GM18909 (cell line): Measurements from ENCODE around the gene OR5K4.

Experiments
- ATAC-seq: cut with Tn5 transposase; IDR thresholded peaks from one replicate; pipeline ENCODE4 v1.9.1; 2021; ENCODE audit warnings: mild to moderate bottlenecking; ENCODE audit not compliant: unreplicated experiment, poor library complexity

OR5K4 gene, protein sequence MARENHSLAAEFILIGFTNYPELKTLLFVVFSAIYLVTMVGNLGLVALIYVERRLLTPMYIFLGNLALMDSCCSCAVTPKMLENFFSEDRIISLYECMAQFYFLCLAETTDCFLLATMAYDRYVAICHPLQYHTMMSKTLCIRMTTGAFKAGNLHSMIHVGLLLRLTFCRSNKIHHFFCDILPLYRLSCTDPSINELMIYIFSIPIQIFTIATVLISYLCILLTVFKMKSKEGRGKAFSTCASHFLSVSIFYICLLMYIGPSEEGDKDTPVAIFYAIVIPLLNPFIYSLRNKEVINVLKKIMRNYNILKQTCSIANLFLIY

DNA sequence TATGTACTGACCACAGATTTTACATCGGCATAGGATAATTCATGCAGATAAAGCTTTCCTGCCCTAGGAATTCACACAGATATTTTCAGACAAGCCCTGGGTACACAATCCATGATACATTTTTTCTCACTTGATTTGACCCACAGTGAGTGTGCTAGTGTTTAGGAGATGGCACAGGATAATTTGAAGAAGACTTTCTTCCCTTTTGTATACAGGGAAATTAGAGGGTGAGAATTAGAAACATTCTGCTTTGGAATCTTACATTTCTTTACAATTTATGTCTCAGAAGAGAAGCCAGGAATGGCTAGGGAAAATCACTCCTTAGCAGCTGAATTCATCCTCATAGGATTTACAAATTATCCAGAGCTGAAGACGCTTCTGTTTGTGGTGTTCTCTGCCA is at the start of gene OR5K4:
OR5K4 (plus strand) TSS at position 301 of the 400 bp plus-strand sequence; CDS start at position 301, 0 bp downstream.
- no peak for ATAC-seq

DNA sequence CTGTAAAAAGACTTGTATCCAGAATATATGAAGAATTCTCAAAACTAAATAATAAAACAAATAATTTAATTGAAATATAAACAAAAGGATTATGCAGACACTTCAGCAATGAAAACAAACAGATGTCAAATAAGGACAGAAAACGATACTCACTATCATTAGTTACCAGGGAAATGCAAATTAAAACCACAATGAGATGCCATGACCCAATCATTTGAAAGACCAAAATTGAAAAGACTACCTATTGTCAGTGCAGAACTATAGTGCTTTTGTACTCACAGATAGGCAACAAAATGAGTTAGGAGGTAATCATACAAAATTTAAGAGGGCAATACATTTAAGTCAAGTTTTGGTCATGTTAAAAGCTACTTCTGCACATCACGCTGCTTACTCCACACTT is 31.6 kb upstream of the OR5K4 start:
- ATAC-seq = peak; percentile 50

DNA sequence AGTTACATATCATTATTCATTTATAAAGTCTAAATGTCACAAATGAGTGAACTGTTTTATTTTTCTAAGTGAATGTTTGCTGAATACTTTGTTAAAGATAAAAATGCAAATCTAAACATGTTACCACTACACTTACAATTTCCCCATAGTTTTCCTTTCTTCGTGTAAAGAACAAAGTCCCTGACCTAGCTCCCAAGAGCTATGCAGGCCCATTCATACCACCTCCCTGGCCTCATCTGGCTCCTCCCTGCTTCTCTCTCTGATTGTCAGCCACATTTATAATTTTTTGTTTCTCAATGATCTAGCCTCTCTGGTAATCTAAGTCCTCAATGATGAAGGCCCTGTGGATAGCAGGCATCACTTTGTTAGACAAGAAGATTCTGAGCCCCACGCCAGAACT is 31.0 kb upstream of the OR5K4 start:
- ATAC-seq = no peak

DNA sequence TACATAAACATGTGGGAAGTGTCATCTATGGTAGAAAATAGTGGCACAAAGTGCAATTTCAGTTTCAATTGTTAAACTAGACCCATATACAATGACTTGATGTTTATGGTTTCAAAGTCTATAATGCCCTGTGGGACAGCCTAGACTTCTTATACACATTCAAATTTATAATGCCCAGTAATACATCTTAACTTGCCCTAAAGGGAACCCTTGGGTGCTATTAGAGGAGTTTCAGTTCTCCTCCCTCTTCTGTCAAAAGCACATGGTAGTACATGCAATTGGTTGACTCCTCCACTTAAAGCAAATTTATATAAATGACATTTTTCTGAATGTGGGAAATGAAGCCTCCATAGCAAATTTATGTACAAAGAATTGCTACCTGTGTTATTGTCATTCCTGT is 30.2 kb upstream of the OR5K4 start:
- ATAC-seq = no peak

DNA sequence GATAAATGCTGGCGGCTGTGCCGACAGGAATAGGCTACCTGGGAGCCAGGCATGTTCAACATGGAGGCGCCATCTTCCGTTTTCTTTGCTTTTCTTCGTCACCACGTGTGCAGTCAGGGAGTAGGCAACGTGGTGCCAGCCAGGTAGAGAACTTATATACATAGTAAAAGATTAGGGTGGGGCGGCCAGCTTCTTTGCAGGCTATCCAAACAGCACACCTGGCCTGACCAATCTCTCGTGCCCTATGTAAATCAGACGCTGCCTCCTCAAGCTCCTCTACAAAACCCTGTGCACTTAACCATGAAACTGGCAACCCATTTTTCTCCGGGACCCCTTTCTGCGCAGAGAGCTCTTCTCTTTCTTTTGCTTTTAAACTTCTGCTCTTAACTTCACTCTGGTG is 28.6 kb upstream of the OR5K4 start:
- ATAC-seq = no peak

DNA sequence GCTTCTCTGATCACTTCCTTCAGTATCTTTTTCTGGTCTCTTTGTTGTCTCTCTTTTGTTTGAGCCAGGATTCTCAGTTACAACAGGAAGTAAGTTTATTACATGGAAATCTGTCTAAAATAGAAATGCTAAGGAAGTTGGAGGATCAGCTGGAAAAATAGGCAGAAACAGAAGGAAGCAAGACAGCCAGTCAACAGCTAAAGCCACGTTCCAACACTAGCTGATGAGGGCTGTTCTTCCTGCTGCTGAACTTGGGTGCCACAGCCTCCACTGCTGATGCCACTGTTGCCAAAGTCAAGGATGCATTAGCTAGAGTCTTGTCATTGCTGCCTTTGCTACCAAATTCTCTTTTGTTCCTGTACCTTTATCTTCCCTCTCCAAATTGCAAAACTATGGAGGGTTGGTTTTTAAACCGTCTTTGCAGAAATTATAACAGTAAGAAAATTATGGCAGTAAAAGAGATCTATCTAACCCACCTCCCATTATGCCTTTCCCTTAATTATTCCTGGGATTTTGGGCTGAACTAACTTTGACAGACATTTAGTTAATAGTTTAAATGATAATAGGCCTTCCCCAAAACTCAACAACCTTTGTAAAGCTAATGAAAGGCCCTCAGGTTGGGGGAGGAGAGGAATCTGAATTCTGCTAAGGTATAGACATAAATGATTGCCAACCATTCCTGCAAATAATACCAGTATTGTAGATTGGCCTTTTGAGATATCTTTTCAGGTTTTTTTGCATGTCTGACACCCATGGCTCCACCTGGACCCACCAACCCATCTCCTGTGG is 27.4 kb upstream of the OR5K4 start:
- no peak for ATAC-seq

DNA sequence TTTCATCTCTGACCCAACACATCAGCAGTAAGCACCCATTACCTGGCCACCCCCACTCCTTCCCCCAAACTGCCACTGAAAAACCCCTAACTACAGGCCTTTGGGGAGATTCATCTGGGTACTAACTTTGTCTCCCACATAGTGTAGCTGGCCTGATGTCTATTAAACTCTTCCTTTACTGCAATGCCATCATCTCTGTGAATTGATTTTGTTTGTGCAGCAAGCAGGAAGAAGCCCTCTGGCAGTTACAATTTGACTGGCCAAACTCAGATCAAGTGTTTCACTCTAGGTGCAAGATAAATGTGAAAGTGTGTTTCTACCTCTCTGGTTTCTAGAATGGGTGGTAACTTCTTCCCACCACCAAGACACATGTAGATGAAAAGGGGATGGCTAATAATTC is 26.7 kb upstream of the OR5K4 start:
- ATAC-seq = peak; percentile 62

DNA sequence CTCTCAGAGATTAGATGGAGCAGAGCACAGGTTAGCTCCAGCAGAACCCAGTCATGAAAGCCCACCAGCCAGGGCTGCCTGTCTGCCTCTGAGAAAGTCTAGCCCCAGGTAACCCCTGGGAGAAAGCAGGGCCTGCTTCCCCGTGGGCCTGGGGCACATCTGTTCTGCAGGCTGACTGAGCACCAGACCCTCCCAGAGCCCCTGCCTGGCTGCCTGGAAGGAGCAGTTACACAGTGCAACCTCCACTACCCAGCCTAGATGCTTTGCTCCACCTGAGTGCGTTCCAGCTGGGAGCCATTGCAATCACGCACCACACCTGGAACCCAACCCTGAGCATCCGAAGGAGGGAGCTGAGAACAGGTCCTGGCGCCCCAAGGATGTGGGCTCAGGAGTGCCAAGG is 24.7 kb upstream of the OR5K4 start:
- no peak for ATAC-seq

DNA sequence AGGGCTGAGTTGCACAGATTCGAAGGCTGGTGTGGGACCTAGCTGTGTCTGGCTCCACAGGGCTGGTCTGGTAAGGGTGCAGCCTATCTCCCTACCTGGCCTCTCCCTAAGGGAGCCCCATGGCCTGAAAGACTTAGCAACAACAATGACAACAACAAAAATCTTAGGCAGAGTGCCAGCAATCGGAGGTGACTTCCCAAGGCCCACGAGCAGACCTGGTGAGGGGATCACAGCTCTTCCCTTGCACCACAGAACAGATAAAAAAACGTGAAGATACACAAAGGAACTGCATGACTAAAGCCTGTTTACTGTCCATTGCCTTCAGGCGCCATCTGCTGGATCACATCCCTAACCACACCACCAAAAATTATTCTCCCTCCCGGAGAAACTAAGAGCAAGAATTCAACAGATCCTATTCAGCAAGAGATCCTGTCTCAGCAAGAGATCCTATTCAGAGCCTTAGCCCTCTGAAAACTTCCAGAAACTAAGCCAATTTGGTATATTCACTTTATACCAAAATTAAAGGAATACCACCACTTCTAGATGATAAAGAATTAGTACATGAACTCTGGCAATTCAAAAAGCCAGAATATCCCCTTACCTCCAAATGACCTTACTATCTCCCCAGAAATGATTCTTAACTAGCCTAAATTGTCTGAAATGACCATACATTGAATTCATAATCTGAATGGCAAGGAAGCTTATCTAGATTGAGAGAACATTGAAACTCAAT is 24.1 kb upstream of the OR5K4 start:
- peak; percentile 64 for ATAC-seq

DNA sequence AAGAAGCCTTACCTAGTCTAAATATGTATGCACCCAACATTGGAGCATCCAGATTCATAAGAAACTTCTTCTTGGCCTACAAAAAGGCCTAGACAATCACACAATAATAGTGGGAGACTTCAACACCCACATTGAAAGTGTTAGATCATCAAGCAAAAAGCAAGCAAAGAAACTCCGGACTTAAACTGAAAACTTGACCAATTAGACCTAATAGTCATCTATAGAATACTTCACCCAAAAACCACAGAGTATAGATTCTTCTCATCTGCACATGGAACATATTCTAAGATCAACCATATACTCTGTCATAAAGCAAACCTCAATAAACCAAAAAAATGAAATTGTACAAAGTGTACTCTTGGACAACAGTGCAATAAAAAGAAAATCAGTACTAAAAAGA is 22.3 kb upstream of the OR5K4 start:
- no peak for ATAC-seq

DNA sequence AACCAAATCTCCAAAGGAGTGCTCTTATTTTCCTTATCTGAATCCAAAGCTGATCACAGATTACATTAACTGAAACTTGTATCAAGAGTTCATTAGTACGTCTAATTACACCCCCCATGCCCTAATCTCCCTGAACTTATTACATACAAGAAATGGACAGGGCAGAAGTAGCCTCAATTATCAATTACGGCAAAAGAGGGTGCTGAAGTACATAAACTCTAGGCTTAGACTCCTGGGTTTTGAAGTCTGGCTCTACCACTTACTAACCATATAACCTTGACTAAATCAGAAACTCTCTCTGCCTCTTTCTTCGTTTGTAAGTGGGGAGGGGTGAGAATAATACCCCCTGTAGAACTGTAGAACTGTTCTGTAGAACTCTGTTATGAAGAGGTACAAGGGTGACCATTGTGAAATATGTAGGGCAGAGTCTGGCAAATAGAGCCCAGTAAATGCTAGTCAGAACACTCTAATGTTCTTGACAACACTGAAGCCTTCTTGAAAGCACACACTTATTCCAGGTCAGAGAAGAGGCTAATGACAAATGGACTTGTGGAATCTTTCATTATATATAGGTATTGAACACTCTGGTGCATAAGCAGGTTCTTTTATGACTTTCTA is 19.6 kb upstream of the OR5K4 start:
- peak; percentile 62 for ATAC-seq

DNA sequence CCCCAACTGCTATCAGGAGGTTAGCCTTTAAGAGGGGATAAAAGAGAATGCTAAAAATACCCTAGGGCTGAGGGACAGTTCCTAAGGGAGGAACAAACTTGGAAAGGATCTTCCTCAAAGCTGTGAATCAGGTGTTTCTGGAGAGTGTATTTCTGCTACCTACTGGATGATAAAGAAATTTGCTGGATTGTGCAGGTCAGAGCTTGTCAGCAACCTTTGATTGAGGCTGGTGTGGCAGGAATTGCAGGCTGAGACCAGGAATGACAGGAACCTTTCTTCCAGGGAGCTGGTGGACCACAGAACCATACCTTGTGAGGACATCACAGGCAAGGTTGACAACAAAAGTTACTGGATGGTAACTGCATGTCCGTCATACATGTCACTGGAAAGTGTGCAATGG is 14.6 kb upstream of the OR5K4 start:
- ATAC-seq = no peak

DNA sequence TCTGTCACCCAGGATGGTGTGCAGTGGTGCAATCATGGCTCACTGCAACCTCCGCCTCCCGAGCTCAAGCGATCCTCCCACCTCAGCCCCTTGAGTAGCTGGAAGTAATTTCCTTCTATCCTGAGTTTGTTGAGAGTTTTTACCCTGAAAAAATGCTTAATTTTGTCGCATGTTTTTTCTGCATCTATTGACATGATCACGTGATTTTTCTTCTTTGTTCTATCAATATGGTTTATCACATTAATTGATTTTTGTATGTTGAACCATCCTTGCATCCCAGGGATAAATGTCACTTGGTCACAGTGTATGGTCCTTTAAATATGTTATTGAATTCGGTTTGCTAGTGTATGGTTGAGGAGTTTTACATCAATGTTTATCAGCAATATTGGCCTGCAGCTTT is 11.9 kb upstream of the OR5K4 start:
- ATAC-seq = no peak

DNA sequence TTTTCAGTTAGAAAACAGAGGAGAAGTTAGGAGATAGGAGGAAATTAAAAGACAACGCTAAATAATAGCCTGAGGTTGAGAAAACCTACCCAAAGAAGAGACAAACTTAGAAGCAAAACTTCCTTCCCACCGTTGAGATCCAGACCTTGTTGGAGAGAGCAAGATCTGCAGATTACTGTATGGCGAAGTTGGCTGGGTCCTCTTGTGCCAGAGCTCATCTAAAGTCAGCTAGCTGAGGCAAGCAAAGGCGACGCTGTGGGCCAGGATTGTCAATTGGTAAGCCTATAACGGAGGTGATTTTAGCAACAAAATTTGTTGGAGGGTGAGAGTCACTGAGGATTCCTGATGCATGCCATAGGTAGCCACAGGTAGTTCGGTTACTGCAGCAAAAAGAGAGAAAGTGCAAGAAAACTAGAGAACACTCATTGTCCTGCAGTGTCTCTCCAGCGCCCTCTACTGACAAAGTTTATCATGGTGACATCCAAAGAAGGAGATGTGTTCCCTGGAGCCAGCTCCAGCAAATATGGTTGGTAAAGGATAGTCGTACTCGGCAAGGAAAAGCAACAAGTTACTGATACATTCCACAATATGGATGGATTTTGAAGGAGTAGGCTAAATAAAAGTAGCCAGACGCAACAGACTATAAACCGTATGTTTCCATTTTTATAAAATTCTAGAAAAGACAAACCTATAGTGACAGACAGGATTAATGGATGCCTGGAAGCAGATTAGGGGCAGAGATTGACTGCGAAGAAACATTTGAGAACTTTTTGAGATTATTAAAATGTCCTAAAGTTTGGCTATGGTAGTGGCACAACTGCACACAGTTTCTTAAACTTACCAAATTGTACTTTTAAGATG is 9.8 kb upstream of the OR5K4 start:
- ATAC-seq = peak; percentile 64

DNA sequence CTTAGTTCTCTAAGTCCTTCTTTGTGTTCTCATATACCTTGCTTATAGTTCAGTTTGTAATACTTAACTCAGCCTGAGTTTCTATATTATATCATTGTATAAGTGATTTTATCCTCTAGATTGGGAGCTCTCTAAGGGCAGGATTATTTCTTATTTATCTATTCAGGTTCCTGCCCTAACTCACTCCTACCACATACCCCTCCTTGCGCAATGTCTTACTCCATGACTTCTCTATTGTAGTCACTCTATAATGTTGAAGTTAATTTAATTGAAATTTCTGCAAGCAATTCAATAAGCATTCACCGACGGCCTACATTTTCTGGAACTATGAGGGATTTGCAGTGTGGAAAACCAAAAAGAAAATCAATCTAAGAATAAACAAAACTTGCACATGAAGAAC is 3.6 kb upstream of the OR5K4 start:
- ATAC-seq = no peak

DNA sequence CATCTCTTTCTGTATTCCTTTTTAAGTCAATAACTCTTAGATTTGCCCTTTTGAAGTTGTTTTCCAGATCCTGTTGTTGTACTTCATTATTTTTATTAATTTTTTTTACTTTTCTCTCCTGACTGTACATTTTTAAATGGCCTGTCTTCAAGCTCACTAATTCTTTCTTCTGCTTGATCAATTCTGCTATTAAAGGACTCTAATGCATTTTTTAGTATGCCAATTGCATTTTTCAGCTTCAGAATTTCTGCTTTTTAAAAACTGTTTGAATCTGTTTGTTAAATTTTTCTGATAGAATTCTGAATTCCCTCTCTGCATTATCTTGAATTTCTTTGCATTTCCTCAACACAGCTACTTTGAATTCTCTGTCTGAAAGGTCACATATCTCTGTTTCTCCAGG is 5.6 kb downstream of the OR5K4 start:
- ATAC-seq = no peak

DNA sequence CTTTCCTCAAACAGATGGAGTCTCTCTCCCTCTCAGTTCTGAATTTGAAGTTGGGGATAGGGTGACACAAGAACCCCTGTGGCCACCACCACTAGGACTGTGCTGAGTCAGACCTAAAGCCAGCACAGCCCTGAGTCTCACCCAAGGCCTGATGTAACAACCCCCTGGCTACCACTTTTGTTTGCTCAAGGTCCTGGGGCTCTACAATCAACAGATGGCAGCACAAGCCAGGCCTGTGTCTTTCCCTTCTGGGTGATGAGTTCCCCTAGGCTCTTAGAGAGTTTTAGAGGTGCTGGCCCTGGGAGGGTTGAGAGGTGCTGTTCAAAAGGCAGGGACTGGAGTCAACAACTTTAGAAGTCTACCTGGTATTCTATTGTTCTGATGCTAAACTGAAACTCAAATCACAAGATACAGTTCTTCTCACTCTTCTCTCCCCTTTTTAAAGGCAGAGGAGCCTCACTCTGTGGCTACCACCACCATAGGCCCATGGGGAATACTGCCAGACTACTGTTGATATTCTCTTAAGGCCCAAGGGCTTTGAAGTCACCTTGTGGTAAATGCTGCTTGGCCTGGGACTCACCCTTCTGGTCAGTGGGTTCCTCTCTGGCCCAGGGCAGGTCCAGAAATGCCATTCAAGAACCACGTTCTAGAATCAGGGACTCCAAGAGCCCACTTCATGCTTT is 6.5 kb downstream of the OR5K4 start:
- ATAC-seq = peak; percentile 81

DNA sequence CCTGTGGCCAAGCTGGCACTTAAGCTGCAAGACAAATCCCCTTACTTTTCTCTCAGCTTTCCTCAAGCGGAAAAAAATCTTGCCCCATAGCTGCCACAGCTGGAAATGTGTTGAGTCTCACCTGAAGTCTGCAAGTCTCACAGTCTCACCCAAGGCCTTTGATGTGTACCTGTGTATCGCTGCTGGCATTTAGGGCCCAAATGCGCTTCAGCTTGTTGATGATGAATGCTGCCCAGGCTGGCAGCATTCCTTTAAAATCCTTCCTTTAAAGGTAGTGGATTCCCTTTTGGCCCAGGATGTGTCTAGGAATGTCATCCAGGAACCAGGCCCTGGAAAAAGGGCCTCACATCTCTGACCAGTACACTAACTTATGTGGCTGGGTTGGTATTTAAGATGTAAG is 7.0 kb downstream of the OR5K4 start:
- ATAC-seq = no peak

DNA sequence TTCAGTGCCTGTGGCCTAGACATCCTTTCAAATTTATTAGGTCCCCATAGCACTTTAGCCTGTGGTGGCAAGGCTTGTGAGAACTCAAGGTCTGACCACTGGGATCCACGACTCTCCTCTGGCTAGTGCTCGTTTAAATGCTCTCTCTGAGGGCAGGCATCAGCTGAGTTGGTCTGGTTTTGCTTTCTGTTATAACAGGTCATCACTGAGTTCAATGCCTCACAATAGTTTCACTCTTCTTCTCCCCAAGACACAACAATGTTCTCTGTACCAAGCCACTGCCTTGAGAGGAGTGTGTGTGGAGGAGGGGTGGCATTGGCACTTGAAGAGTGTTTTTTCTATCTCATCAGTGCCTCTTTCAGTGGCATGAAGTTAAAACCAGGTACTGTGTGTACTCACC is 7.6 kb downstream of the OR5K4 start:
- ATAC-seq = peak; percentile 50
